ENCODE measurements around the gene NT5DC2.

NT5DC2 gene

DNA sequence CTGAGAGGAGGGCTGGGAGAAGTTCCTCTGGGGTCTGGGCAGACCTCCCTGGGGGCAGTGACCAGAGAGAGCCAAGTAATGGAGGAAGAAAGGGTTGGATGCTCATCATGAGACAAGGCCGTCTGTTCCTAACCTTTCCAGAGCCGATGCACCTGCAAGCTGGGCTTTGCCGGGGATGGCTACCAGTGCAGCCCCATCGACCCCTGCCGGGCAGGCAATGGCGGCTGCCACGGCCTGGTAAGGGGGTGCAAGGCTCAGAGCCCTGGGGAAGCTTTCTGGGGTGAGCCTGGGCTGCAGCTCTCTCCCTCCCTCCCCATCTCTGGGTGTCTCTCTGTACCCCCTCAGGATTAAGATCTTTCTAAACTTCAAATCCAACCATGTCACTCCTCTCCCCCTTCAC is 22.1 kb downstream of the NT5DC2 start:
- no peak for DNase-seq (ENCODE audit: low read depth in 2 of 2)

DNA sequence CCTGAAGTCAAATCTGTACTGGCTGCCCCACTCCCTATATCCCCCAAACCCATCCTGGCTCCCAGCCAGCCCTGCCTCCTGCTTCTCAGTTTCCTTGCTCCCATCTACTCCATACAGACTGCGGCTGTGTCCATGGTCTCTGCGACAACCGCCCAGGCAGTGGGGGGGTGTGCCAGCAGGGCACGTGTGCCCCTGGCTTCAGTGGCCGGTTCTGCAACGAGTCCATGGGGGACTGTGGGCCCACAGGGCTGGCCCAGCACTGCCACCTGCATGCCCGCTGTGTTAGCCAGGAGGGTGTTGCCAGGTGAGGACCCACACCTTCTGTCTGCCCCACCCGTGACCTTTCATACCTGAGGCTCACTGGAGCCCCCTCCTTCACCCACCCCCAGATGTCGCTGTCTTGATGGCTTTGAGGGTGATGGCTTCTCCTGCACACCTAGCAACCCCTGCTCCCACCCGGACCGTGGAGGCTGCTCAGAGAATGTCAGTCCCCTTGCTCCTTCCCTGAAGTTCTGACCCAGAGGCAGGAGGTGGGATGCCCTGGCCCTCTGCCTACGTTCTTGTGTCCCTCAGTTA is 23.8 kb downstream of the NT5DC2 start:
- DNase-seq (ENCODE audit: low read depth in 2 of 2) = no peak

GRCh38 chr3:52507359-52507758 is 26.3 kb downstream of the NT5DC2 start:
- DNase-seq (ENCODE audit: low read depth in 2 of 2) = no peak

DNA sequence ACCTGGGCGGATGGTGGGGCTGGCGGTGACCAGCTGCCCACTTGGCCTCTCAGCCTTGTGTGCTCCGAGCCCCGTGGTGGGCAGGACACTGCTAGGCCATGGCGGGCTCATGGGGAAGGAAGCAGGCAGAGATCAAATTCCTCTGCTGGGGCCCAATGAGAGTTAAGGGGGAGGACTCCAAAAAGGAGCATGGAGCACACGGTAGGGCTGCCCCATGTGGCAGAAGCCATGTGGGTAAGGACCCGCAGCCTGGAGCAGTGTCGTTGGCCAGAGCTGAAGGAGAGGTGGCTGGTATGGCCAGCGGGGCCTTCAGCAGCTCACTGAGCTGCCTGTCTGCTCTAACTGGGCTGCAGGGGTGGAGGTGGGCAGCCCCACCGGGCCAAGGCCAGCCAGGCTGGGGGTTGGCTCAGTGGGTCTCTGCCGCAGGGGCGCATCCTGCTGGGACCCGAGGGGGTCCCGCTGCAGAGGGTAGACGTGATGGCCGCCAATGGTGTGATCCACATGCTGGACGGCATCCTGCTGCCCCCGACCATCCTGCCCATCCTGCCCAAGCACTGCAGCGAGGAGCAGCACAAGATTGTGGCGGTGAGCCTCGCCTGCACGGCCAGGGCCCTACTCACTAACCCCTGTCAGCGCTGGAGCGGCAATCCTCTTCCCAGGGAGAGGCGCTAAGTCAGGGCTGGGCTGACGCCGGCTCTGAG is 27.2 kb downstream of the NT5DC2 start:
- DNase-seq (ENCODE audit: low read depth in 2 of 2) = no peak

- no peak for DNase-seq (ENCODE audit: low read depth in 2 of 2)
Measured at GRCh38 chr3:52504977-52505376, 28.7 kb downstream of the NT5DC2 start.

- no peak for DNase-seq (ENCODE audit: low read depth in 2 of 2)
Measured at GRCh38 chr3:52503788-52504424, 29.8 kb downstream of the NT5DC2 start.

- no peak for DNase-seq (ENCODE audit: low read depth in 2 of 2)
Measured at GRCh38 chr3:52502808-52503350, 30.8 kb downstream of the NT5DC2 start.

DNA sequence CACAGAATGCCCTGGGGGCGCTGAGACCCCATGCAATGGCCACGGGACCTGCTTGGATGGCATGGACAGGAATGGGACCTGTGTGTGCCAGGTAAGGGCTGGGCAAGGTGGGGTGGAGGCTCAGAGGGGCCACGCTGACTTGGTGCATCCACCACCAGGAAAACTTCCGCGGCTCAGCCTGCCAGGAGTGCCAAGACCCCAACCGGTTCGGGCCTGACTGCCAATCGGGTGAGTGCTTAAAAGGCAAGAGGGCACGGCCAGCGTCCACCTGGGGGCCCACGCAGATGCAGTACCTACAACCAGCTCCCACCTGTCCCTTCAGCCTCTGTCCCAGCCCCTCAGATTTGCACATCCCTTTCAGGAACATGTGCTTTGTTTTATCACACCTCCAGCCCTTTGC is 31.7 kb downstream of the NT5DC2 start:
- no peak for DNase-seq (ENCODE audit: low read depth in 2 of 2)

DNA sequence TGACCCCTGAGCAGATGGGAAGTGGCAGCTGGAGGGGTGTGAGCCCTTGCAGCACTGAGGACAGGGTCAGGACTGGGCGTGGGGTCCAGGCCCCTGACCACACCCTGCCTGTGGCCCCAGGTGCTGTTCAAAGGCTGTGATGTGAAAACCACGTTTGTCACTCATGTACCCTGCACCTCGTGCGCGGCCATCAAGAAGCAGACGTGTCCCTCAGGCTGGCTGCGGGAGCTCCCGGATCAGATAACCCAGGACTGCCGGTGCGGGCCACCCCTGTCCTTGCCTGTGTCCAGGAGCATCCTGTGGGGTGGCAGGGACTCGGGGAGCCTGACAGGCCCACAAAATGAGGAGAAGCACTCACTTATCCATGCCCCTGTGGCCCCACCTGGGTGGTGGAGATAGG is 32.6 kb downstream of the NT5DC2 start:
- DNase-seq (ENCODE audit: low read depth in 2 of 2) = no peak

GRCh38 chr3:52498137-52499054 is 35.3 kb downstream of the NT5DC2 start:
- no peak for DNase-seq (ENCODE audit: low read depth in 2 of 2)

DNA sequence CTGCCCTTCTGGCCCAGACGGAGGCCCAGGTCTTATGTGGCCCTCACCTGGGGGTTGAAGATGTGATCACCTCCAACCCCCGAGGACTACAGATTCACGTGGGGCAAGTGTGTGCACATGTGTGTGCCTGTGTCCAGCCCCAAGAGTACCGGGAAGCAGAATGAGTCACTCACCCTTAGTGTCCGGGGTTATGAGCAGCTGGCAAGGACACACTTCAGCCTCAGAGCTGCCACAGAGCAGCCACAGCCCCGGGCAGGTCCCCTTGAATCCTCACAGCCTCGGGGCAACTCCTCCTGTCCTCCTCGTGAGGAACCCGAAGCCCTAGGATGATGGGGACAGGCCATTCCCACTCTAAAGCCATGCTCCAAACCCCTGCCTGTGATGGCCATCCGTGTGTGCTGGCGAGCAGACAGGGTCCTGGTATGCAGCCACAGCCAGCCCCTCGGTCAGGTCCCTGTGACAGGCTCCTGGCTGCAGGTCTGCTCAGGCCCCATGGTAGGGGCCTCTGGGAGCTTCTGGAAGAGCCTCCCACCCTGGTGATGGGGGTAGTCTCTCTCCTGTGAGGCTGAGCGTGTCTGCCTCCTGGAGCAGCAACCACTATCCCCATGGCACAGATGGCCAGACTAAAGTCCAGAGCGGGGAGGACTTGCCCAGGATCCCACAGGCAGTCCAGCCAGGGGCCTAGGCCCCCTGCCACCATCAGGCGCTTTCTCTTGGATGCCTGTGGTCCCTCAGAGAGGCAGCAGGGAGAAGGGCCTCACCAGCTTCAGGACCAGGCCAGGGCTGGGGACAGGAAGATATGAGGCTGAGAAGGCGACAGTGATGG is 37.7 kb downstream of the NT5DC2 start:
- no peak for DNase-seq (ENCODE audit: low read depth in 2 of 2)

DNA sequence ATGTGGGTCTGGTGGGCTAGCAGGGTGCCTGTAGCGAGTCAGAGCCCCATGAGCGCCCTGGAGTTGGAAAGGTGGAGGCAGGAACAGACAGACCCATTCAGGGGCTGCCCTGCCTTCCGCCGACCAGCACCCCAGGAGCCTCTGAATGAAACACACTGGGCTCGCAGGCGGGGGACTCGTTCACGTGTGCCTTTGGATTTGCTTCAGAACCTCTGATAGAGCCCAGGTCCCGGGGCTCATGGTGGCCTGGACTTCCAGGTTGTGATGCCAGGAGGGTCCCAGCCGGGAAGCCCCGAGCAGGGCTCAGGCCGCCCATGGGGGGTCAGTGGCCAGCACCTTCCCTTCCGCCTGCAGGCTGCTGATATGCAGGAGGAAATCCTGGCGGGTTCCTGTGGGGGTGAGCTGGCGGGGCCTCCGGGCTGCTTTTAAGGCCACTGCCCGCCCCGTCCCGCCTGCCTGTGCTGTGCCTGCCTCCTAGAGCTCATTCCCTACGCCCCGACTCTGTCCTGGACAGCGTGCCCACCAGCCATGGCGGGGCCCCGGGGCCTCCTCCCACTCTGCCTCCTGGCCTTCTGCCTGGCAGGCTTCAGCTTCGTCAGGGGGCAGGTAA is 38.7 kb downstream of the NT5DC2 start, which contains the start of gene STAB1:
Gene STAB1, plus strand, starts transcription at position 453 of the 610 bp plus-strand sequence. Its CDS starts 76 bp downstream, at position 529.
- DNase-seq (ENCODE audit: low read depth in 2 of 2) = no peak

DNA sequence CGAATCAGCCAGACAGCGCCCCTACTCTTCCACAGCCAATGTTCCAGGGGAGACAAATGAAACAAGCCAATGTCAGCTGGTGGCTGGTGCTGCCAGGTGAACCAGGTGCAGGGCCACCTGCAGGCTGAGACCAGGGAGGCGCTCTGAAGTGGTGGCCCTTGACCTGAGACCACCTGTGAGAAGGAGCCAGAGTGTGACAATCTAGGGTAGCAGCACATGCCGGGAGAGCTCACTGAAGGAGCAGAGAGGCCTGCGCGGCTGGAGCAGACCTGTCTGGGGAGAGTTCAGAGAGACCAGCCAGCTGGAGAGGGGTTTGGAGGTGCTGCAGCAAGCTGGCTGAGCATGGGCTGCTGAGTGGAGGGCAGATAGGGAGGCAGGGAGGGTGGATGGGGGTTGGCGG is 39.2 kb downstream of the NT5DC2 start:
- no peak for DNase-seq (ENCODE audit: low read depth in 2 of 2)

- no peak for DNase-seq (ENCODE audit: low read depth in 2 of 2)
Measured at GRCh38 chr3:52493232-52494017, 40.2 kb downstream of the NT5DC2 start.

DNA sequence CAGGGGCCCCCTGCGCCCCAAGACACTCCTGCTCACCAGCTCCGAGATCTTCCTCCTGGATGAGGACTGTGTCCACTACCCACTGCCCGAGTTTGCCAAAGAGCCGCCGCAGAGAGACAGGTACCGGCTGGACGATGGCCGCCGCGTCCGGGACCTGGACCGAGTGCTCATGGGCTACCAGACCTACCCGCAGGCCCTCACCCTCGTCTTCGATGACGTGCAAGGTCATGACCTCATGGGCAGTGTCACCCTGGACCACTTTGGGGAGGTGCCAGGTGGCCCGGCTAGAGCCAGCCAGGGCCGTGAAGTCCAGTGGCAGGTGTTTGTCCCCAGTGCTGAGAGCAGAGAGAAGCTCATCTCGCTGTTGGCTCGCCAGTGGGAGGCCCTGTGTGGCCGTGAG is 41.6 kb downstream of the NT5DC2 start:
- DNase-seq (ENCODE audit: low read depth in 2 of 2) = no peak

DNA sequence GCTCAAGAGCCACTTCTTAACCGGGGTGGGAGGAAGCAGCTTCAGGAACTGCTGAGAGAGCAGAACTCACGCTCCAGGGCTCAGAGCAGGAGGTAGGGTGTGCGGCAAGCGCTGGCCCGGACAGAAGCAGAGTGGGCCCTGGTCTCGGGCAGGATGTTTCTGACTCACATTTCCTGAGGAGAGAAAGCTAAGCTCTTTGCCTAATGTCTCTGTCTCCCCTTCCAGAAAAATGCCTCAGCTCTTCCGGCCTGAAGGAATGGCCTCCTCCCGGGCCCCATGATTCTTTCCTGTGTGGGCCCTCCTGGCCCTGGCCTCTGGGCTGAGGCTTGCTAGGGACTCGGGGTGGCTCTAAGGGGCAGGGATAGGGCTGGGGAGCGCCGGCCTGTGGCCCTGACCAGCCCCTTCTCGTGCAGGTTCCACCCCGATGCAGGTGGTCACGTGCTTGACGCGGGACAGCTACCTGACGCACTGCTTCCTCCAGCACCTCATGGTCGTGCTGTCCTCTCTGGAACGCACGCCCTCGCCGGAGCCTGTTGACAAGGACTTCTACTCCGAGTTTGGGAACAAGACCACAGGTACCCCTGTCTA is 42.6 kb downstream of the NT5DC2 start:
- no peak for DNase-seq (ENCODE audit: low read depth in 2 of 2)

GRCh38 chr3:52490035-52490938 is 43.4 kb downstream of the NT5DC2 start:
- DNase-seq (ENCODE audit: low read depth in 2 of 2) = no peak

GRCh38 chr3:52489453-52489852 is 44.2 kb downstream of the NT5DC2 start:
- no peak for DNase-seq (ENCODE audit: low read depth in 2 of 2)

Measured in stimulated activated CD4-positive, alpha-beta T cell treated with anti-CD3 and anti-CD28 coated beads, Interleukin-1b, Interleukin-23, amount 100 ng/mL, for 1 hour (primary cell).